Measurements from ENCODE around the gene MTMR4. TPM values are rescaled to one million over a fixed set of nuclear protein-coding genes. Genes with fewer than 3 reads are reported as not detected.

The MTMR4 gene
- total and polyA plus RNA-seq, 10 donors: 12.7 to 61.9 (median 50.1) TPM

- Histone ChIP-seq H3K27me3 (replicated peaks in 1 of 7) (peaks cover 0 to 20% (median 0%) of the 10 kb centered on the region in 7 donors), H3K27ac (peak overlapping the region in 7 of 8 donors; percentile 9 to 74 (median 66)), H3K36me3 (no peaks in the 10 kb centered on the region), H3K4me1 (peaks cover 2 to 68% (median 22%) of the 10 kb centered on the region in 6 donors), H3K9me3 (no peaks in the 10 kb centered on the region), H3K4me3 (peak overlapping the region in 6 of 8 donors; percentile 10 to 57 (median 34))
- WGBS, 5 donors: 72 to 100% (median 81%) methylated on average over 2 of the region's 2 CpGs
- intact Hi-C loops (cut with DNase I; ENCODE audit: low total_unique reads): no loop called here
- TF ChIP-seq CTCF (IDR thresholded peaks at IDR 0.05 in 8 of 11, conservative IDR thresholded peaks at IDR 0.05 in 3 of 11): peak in 1 of 11 experiments; percentile 11
- TF ChIP-seq POLR2A (IDR thresholded peaks at IDR 0.05): no peak
- DNase-seq: no peak
Observed at GRCh38 chr17:58527306-58527705, 12.9 kb upstream of the MTMR4 start.

- Histone ChIP-seq H3K4me1 (peaks cover 2 to 61% (median 17%) of the 10 kb centered on the region in 6 donors), H3K4me3 (peak overlapping the region in 4 of 8 donors; percentile 31 to 57 (median 36)), H3K9me3 (no peaks in the 10 kb centered on the region), H3K27me3 (replicated peaks in 1 of 7) (no peaks in the 10 kb centered on the region), H3K36me3 (no peaks in the 10 kb centered on the region), H3K27ac (peak overlapping the region in 7 of 8 donors; percentile 29 to 74 (median 66))
- TF ChIP-seq CTCF (IDR thresholded peaks at IDR 0.05 in 8 of 11, conservative IDR thresholded peaks at IDR 0.05 in 3 of 11) (no peak), POLR2A (IDR thresholded peaks at IDR 0.05) (no peak), POLR2AphosphoS5 (IDR thresholded peaks at IDR 0.05) (peak in 2 of 3 donors; percentile 45 to 58)
- DNase-seq: no peak
- WGBS, 5 donors: 34 to 67% (median 54%) methylated on average over 3 of the region's 3 CpGs
- intact Hi-C loops (cut with DNase I; ENCODE audit: low total_unique reads): no loop called here
Observed at GRCh38 chr17:58525239-58525638, 10.8 kb upstream of the MTMR4 start.

GRCh38 chr17:58521680-58522079 is 7.2 kb upstream of the MTMR4 start:
- H3K27ac ChIP-seq: peak overlapping the region in 2 of 8 donors; percentile 1 to 5
- H3K27me3 ChIP-seq (replicated peaks in 1 of 7): no peaks in the 10 kb centered on the region
- H3K36me3 ChIP-seq: no peaks in the 10 kb centered on the region
- intact Hi-C loops (cut with DNase I; ENCODE audit: low total_unique reads): loop anchor here (5.0 kb wide), 1 partner anchor 476 kb away; no protein-coding TSS in a partner anchor
- DNase-seq: no peak
- H3K9me3 ChIP-seq: no peaks in the 10 kb centered on the region
- 94 to 98% (median 96%) methylated on average over 5 to 10 of the region's 10 CpGs for WGBS, 5 donors
- no peak overlapping the region for H3K4me3 ChIP-seq
- peaks cover 9 to 51% (median 35%) of the 10 kb centered on the region in 6 donors for H3K4me1 ChIP-seq
- TF ChIP-seq CTCF (IDR thresholded peaks at IDR 0.05 in 8 of 11, conservative IDR thresholded peaks at IDR 0.05 in 3 of 11) (no peak), POLR2AphosphoS5 (IDR thresholded peaks at IDR 0.05) (no peak), POLR2A (IDR thresholded peaks at IDR 0.05) (no peak)

GRCh38 chr17:58520843-58521430 is 6.5 kb upstream of the MTMR4 start:
- no peaks in the 10 kb centered on the region for H3K9me3 ChIP-seq
- H3K4me1 ChIP-seq: peaks cover 15 to 56% (median 42%) of the 10 kb centered on the region in 6 donors
- WGBS, 5 donors: 73 to 82% (median 77%) methylated on average over 15 of the region's 15 CpGs
- no peak overlapping the region for H3K4me3 ChIP-seq
- intact Hi-C loops (cut with DNase I; ENCODE audit: low total_unique reads): loop anchor here (5.0 kb wide), 1 partner anchor 476 kb away; no protein-coding TSS in a partner anchor
- TF ChIP-seq POLR2AphosphoS5 (IDR thresholded peaks at IDR 0.05): no peak
- peak in 7 of 11 experiments; percentile 18 to 46 (median 38) for TF ChIP-seq CTCF (IDR thresholded peaks at IDR 0.05 in 8 of 11, conservative IDR thresholded peaks at IDR 0.05 in 3 of 11)
- H3K27ac ChIP-seq: peak overlapping the region in 6 of 8 donors; percentile 4 to 98 (median 93)
- H3K27me3 ChIP-seq (replicated peaks in 1 of 7): no peaks in the 10 kb centered on the region
- no peak for DNase-seq
- peaks cover 0 to 4% (median 0%) of the 10 kb centered on the region in 6 donors for H3K36me3 ChIP-seq

Data from spleen (tissue), 11 donors.